HG03442 (cell line): ENCODE results near the gene ZNF609.
A peak's percentile ranks its signal among the peaks of the same experiment; 100 is the strongest.
"Not testable (repeated sequence)": the region's sequence is repeated elsewhere in the genome, so short reads cannot be mapped to it uniquely, and the experiment has no call there.

Experiments used
- ATAC-seq: cut with Tn5 transposase; IDR thresholded peaks from one replicate; pipeline ENCODE4 v1.9.1; 2021; ENCODE audit warnings: mild to moderate bottlenecking, moderate library complexity; ENCODE audit not compliant: unreplicated experiment

The ZNF609 gene

GRCh38 chr15:64640146-64640871 is 179.9 kb downstream of the ZNF609 start:
- no peak for ATAC-seq

DNA sequence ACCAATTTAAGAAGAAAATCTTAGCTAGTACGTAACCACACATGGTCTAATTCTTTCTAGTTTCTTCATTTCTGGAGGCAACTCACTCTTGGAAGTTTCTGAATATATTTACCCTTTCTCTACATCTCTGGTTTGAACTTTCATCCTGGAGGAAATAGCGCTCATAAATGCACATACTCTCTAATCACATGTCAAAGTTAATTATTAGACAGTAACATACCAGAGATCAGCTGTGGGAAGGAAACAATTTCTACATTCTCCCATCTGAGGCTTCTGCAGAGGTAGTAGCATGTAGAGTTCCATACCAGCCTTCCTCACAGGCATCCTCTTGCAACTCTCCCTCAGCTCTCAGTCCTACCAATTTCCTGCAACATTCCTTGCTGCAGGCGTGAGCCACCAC is 182.5 kb downstream of the ZNF609 start:
- ATAC-seq = no peak

GRCh38 chr15:64643685-64644084 is 183.3 kb downstream of the ZNF609 start:
- no peak for ATAC-seq

DNA sequence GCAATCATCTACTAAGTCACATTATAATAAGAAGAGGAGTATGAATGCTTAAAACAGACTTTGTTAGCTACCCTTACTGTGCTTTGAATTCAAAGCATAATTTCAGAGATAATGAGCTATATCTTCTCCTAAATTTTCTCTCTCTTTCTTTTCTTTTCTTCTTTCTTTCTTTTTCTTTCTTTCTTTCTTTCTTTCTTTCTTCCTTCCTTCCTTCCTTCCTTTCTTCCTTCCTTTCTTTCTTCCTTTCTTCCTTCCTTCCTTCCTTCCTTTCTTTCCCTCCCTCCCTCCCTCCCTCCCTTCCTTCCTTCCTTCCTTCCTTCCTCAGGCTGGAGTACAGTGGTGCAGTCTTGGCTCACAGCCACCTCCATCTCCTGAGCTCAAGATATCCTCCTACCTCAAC is 184.4 kb downstream of the ZNF609 start:
- not testable (repeated sequence) for ATAC-seq

DNA sequence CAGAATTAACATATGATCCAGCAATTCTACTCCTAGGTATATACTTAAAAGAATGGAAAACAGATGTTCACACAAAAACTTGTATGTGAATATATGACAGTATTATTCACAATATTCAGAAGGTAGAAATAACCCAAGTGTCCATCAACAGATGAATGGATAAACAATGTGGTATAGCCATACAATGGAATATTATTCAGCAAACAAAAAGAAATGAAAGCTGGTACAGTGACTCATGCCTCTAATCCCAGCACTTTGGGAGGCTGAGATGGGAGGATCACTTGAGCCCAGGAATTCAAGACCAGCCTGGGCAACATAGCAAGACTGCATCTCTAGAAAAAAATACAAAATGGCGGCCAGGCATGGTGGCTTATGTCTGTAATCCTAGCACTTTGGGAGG is 185.6 kb downstream of the ZNF609 start:
- no peak for ATAC-seq

DNA sequence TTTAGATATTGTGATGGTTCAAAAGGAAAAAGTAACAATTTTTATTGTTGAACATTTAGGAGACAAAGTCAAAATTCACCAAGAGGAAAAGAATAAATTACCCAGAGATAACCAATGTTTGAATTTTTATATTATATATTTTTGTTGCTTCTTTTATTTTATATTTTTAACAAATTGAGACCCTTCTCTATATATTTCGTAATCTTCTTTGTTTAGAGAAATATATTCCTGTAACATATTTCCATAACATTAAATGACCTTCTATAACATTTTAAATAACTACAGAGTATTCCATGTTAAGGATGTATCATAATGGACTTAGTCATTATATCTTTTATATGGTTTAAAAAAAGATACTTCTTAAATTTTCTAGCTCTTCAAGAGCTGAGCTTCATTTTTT is 187.0 kb downstream of the ZNF609 start:
- no peak for ATAC-seq

DNA sequence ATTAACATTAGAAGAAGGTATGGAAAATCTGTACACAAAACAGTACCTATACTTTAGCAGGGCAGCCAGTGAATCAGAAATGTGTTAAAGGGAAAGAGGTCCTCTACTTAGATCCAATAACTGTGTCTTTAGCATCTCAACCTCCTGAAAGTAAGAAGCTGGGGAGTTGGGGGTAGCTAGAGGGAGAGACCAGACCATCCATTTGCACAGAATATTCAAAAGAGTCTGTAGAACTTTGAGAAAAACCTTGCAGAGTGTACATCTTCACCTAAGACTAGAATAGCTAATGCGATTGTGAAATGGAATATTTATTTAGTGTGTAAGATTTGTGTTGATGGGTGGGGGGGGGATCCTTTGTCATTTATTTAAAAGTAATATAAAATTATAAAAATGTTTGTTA is 190.2 kb downstream of the ZNF609 start:
- ATAC-seq = no peak

- peak; percentile 66 for ATAC-seq
Observed at GRCh38 chr15:64651601-64652191, 191.3 kb downstream of the ZNF609 start.

- ATAC-seq = no peak
Observed at GRCh38 chr15:64653757-64654156, 193.4 kb downstream of the ZNF609 start.

DNA sequence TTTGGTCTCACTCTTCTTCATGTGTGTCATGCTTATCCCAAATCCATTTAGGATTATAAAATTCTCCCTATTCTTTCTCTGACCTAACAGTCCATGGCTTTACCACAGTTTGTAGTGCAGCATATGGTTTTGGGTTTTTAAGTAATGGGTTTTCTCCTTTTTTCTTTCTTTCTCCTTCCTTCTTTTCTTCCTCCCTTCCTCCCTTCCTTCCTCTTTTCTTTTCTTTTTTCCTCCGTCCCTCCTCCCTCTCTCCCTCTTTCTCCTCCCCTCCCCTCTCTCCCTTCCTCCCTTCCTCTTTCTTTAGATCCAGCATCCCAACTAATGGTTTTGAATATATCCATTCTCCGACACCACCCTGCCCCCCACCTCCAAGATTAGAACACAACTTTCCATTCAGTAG is 196.1 kb downstream of the ZNF609 start:
- ATAC-seq = no peak

- no peak for ATAC-seq
Observed at GRCh38 chr15:64665179-64665578, 204.8 kb downstream of the ZNF609 start.

- ATAC-seq = no peak
Observed at GRCh38 chr15:64667736-64668161, 207.4 kb downstream of the ZNF609 start.

- no peak for ATAC-seq
Observed at GRCh38 chr15:64673866-64674265, 213.5 kb downstream of the ZNF609 start.

DNA sequence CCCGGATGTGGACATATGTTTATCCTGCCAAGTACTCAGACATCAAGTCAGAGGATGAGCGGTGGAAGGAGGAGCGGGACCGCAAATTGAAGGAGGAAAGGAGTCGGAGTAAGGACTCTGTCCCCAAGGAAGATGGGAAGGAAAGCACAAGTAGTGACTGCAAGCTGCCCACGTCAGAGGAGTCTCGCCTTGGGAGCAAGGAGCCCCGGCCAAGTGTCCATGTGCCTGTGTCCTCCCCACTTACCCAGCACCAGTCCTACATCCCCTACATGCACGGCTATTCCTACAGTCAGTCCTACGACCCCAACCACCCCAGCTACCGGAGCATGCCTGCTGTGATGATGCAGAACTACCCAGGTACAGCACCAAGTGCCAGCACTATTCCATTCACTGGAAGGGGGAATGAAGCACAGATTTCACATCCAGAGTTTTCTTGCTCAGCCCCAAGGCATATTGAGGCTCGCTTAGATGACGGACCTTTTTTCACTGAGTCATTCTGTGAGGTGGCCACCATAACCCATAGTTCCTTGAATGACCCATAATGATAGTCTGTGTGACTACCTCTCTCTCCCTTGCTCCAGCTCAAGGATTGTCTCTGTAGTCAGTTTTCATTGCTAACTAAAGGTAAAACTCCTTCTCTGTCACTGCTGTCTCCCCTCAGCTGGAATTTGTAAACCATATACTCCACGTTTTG is 217.9 kb downstream of the ZNF609 start:
- ATAC-seq = no peak

DNA sequence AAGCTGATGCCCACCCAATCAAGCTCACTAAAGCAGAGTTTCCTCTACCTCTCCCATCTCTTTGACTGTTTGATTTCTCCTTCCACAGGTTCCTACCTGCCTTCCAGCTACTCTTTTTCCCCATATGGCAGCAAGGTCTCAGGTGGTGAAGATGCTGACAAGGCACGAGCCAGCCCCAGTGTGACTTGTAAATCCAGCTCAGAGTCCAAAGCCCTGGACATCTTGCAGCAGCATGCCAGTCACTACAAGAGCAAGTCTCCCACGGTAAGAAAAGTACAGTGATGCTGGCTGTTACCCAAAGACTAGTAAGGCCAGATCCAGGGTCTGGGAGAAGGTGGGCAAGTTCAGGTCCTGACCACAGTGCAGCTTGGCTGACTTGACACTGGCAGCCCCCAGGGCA is 219.7 kb downstream of the ZNF609 start:
- ATAC-seq = no peak

- no peak for ATAC-seq
Observed at GRCh38 chr15:64681424-64682024, 221.1 kb downstream of the ZNF609 start.

DNA sequence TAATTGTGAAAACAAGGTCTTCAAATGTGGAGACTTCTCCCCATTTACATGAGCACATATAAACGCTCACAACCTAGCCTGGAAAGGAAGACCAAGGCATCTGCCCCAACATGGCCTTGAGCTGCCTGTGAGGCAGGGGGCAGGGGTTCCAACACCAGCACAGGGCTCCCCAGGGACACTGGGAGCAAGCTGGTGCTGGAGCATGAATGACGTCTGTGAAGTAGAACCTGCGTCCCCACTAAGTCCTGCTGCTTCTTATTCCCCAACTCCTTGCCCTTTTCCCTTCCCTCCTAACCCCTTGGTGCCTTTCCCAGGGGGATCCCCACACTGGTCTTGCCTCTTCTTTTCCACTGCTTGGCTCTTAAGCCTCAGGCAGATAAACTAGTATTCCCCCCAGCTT is 221.9 kb downstream of the ZNF609 start:
- ATAC-seq = no peak

- ATAC-seq = no peak
Observed at GRCh38 chr15:64683378-64683777, 223.0 kb downstream of the ZNF609 start.

DNA sequence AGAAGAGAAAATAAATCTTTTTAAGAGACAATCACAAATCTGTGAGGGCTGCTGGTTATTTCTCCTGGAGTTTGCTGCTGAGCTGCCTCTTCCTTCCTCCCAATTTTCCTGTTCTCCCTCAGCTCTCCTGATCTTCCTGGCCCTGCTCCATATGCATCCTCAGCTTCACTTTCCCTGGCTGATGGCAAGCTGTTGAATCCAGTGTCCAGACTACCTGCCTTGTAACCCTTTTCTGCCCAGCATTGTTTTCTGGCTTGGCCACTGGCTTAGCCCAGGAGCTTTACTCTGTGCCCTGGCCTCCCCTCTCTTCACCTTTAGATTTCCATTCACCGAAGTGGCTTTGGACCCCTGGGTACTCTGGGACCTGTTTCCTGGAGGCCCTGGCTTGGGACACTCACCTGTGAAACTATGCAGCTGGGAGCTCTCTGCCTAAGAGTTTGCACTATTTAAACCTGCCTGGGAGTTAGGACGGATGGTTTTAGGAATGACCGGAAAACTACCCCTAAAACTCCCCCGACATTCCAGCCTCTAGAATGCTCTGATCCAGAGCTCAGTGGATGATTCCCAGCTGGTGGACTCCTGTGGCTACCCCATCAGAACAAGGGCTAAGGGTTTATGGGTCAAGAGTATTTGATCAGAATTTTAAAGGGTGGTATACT is 225.0 kb downstream of the ZNF609 start:
- ATAC-seq = no peak

GRCh38 chr15:64686130-64686735 is 225.9 kb downstream of the ZNF609 start:
- no peak for ATAC-seq

GRCh38 chr15:64687172-64687571 is 226.8 kb downstream of the ZNF609 start:
- ATAC-seq = no peak
